ENCODE results near the gene KIF21B. TPM values are rescaled to one million over a fixed set of nuclear protein-coding genes. Genes with fewer than 3 reads are reported as not detected.

KIF21B gene
- total RNA-seq, 1 experiment from 2014 or later = 0.66 TPM

- Histone ChIP-seq H3K9me2 (replicated peaks; ENCODE audit: low read length) (no peaks in the 10 kb centered on the region), H3K4me1 (ENCODE audit: insufficient read depth, low read length) (no peaks in the 10 kb centered on the region), H3K9ac (ENCODE audit: low read length) (no peak overlapping the region), H3K4me3 (ENCODE audit: low read length) (no peak overlapping the region), H3K27me3 (ENCODE audit: low read length) (peaks cover 90% of the 10 kb centered on the region), H3K4me2 (ENCODE audit: low read length) (no peak overlapping the region), H3K79me2 (ENCODE audit: low read length) (no peaks in the 10 kb centered on the region), H3K9me3 (ENCODE audit: low read length) (no peaks in the 10 kb centered on the region), H3F3A (ENCODE audit: low read length, unreplicated experiment) (no peaks in the 10 kb centered on the region), H2AFZ (ENCODE audit: low read length) (no peak overlapping the region), H4K20me1 (ENCODE audit: low read length) (no peaks in the 10 kb centered on the region), H3K36me3 (ENCODE audit: low read depth, low read length) (no peaks in the 10 kb centered on the region), H3K27ac (ENCODE audit: low read length) (no peak overlapping the region)
- no peak for DNase-seq
- ATAC-seq = no peak
- POLR2A ChIA-PET (ENCODE audit: unreplicated experiment) = no interaction called here
- BruUV-seq (replicated peaks) = no TSS peak
- intact Hi-C loops (cut with micrococcal nuclease) = no loop called here
- TF ChIP-seq EZH2 (IDR thresholded peaks at IDR 0.05; ENCODE audit: low read length, unreplicated experiment) (no peak), EZH2phosphoT487 (IDR thresholded peaks at IDR 0.05; ENCODE audit: borderline replicate concordance, low read length) (no peak), CTCF (conservative IDR thresholded peaks at IDR 0.05; ENCODE audit: low read depth, low read length) (no peak)
- CTCF ChIA-PET = no interaction called here
Measured at GRCh38 chr1:201062511-201063091, 39.1 kb upstream of the KIF21B start.

DNA sequence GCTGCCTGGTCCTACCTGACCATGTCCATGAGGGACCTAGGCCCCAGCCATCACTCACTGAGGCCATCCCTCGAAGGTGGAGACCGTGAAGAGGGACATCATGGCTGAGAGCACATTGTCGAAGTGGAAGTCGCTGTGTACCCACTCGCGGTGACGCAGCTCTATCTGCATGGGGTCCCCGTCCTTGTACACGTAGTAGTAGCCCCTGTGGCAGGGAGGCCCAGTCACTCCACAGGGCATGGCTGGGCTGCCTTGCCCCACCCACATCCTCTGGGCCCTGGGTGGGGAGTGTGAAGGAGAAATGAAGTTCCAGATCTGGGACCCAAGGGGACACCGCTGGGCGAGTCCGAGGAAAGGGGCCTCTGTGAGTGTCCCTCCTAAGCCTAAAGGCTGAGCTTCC is 38.4 kb upstream of the KIF21B start:
- BruUV-seq (replicated peaks) = no TSS peak

More for the DNA sequence above, 38.4 kb upstream of the KIF21B start:
- H3K27ac ChIP-seq (ENCODE audit: low read length) = no peak overlapping the region
- H3K9me2 ChIP-seq (replicated peaks; ENCODE audit: low read length) = no peaks in the 10 kb centered on the region
- no peak overlapping the region for H3K4me3 ChIP-seq (ENCODE audit: low read length)
- no peaks in the 10 kb centered on the region for H3F3A ChIP-seq (ENCODE audit: low read length, unreplicated experiment)
- no peak for TF ChIP-seq CTCF (conservative IDR thresholded peaks at IDR 0.05; ENCODE audit: low read depth, low read length)
- TF ChIP-seq EZH2phosphoT487 (IDR thresholded peaks at IDR 0.05; ENCODE audit: borderline replicate concordance, low read length) = no peak
- no peak for TF ChIP-seq EZH2 (IDR thresholded peaks at IDR 0.05; ENCODE audit: low read length, unreplicated experiment)
- intact Hi-C loops (cut with micrococcal nuclease) = no loop called here
- H3K9ac ChIP-seq (ENCODE audit: low read length) = no peak overlapping the region
- CTCF ChIA-PET = no interaction called here
- no peak for DNase-seq
- no peaks in the 10 kb centered on the region for H4K20me1 ChIP-seq (ENCODE audit: low read length)
- H3K79me2 ChIP-seq (ENCODE audit: low read length) = no peaks in the 10 kb centered on the region
- H3K4me1 ChIP-seq (ENCODE audit: insufficient read depth, low read length) = no peaks in the 10 kb centered on the region
- peaks cover 87% of the 10 kb centered on the region for H3K27me3 ChIP-seq (ENCODE audit: low read length)
- ATAC-seq = no peak
- no peaks in the 10 kb centered on the region for H3K9me3 ChIP-seq (ENCODE audit: low read length)
- POLR2A ChIA-PET (ENCODE audit: unreplicated experiment) = no interaction called here
- H2AFZ ChIP-seq (ENCODE audit: low read length) = no peak overlapping the region
- no peak overlapping the region for H3K4me2 ChIP-seq (ENCODE audit: low read length)
- H3K36me3 ChIP-seq (ENCODE audit: low read depth, low read length) = no peaks in the 10 kb centered on the region

All from PC-3 (cell line).